ENCODE data around the gene ZNF853. TPM values are rescaled to one million over a fixed set of nuclear protein-coding genes. Genes with fewer than 3 reads are reported as not detected.

Gene ZNF853
- total RNA-seq, 2 donors from 2014 or later: 12.7 to 31.4 TPM

DNA sequence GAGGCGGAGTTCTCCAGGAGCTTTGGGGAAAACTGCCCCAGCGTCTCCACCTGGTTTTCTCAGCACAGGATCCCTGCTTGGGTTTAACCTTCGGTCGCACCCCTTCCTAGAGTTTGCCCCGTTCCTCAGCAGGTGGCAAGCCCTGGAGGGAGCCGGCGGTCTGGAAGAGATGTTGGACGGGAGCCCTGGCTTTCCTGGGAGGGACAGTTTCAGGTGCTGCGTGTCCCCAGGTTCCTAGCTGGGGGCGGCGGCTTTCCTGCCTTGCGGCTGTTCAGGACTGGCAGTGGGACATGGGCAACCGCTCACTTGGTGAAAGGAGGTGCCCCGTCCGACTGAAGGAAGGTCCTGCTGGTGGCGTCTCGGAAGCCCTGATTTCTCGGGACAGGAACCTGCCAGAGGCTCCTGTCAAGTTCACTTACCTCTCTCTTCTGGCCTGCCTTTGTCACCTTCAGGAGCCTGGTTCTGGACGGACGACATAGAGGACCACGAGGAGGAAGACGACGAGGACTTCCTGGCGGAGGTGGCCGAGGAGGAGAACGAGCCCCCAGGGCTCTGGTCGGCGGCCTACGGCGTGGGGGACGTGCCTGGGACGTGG, 36.5 kb downstream of the ZNF853 start:
- Histone ChIP-seq H3K27me3 (replicated peaks; ENCODE audit: insufficient read depth) (no peaks in the 10 kb centered on the region), H3K4me1 (ENCODE audit: control insufficient read depth in 1 of 2, low read depth in 2 of 2) (no peaks in the 10 kb centered on the region), H3K9me3 (no peaks in the 10 kb centered on the region), H3K27ac (no peak overlapping the region), H3K4me3 (no peak overlapping the region), H3K36me3 (peaks cover 39% of the 10 kb centered on the region)
- TF ChIP-seq, protein P1, sequence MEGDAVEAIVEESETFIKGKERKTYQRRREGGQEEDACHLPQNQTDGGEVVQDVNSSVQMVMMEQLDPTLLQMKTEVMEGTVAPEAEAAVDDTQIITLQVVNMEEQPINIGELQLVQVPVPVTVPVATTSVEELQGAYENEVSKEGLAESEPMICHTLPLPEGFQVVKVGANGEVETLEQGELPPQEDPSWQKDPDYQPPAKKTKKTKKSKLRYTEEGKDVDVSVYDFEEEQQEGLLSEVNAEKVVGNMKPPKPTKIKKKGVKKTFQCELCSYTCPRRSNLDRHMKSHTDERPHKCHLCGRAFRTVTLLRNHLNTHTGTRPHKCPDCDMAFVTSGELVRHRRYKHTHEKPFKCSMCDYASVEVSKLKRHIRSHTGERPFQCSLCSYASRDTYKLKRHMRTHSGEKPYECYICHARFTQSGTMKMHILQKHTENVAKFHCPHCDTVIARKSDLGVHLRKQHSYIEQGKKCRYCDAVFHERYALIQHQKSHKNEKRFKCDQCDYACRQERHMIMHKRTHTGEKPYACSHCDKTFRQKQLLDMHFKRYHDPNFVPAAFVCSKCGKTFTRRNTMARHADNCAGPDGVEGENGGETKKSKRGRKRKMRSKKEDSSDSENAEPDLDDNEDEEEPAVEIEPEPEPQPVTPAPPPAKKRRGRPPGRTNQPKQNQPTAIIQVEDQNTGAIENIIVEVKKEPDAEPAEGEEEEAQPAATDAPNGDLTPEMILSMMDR (IDR thresholded peaks at IDR 0.05): no peak
- no peak for DNase-seq (ENCODE audit: low spot score)
- ATAC-seq (ENCODE audit: insufficient number of reproducible peaks, low FRiP score, low read depth): no peak

DNA sequence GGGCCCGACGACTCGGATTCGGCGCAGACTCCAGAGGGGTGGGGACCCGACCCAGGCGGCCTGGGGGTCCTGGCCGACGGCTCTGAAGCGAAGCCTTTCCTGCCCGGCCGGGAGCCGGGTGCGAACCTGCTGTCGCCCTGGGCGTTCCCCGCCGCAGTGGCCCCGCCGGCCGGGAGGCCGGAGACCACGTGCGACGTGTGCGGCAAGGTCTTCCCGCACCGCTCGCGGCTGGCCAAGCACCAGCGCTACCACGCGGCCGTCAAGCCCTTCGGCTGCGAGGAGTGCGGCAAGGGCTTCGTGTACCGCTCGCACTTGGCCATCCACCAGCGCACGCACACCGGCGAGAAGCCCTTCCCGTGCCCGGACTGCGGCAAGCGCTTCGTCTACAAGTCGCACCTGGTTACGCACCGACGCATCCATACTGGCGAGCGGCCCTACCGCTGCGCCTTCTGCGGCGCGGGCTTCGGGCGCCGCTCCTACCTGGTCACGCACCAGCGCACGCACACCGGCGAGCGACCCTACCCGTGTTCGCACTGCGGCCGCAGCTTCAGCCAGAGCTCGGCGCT, 37.1 kb downstream of the ZNF853 start:
- Histone ChIP-seq H3K27me3 (replicated peaks; ENCODE audit: insufficient read depth) (no peaks in the 10 kb centered on the region), H3K27ac (no peak overlapping the region), H3K9me3 (no peaks in the 10 kb centered on the region), H3K36me3 (peaks cover 35% of the 10 kb centered on the region), H3K4me3 (no peak overlapping the region), H3K4me1 (ENCODE audit: control insufficient read depth in 1 of 2, low read depth in 2 of 2) (no peaks in the 10 kb centered on the region)
- ATAC-seq (ENCODE audit: insufficient number of reproducible peaks, low FRiP score, low read depth) (no peak), DNase-seq (ENCODE audit: low spot score) (no peak)
- TF ChIP-seq, protein P1 (IDR thresholded peaks at IDR 0.05): no peak

DNA sequence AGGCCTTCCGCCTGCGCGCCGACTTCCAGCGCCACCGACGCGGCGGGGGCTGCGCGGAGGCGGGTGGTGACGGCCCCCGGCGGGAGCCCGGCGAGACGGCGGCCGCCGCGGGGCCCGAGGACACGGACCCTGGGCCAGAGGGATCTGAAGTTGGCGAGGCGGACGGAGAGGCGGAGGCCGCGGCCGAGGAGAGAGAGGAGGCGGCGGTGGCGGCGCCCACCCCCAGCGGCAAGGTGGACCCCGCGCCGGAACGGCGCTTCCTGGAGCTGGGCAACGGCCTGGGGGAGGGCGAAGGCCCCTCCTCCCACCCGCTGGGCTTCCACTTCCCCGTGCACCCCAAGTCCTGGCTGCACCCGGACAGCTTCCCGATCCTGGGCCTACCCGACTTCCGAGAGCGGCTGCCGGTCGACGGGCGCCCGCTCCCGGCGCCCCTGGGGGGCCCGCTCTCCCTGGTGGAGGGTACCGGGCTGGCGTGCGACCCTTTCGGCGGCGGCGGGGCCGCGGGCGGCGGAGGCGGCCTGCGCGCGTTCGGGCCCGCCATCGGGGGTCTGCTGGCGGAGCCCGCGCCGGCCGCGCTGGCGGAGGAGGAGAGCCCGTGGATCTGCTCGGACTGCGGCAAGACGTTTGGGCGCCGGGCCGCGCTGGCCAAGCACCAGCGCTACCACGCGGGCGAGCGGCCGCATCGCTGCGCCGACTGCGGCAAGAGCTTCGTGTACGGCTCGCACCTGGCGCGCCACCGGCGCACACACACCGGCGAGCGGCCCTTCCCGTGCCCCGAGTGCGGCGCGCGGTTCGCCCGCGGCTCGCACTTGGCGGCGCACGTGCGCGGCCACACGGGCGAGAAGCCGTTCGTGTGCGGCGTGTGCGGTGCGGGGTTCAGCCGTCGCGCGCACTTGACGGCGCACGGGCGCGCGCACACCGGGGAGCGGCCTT, 37.9 kb downstream of the ZNF853 start:
- TF ChIP-seq, protein P1 (IDR thresholded peaks at IDR 0.05): no peak
- Histone ChIP-seq H3K9me3 (no peaks in the 10 kb centered on the region), H3K27ac (no peak overlapping the region), H3K4me1 (ENCODE audit: control insufficient read depth in 1 of 2, low read depth in 2 of 2) (no peaks in the 10 kb centered on the region), H3K36me3 (peaks cover 35% of the 10 kb centered on the region), H3K27me3 (replicated peaks; ENCODE audit: insufficient read depth) (no peaks in the 10 kb centered on the region), H3K4me3 (no peak overlapping the region)
- DNase-seq (ENCODE audit: low spot score) (no peak), ATAC-seq (ENCODE audit: insufficient number of reproducible peaks, low FRiP score, low read depth) (no peak)

DNA sequence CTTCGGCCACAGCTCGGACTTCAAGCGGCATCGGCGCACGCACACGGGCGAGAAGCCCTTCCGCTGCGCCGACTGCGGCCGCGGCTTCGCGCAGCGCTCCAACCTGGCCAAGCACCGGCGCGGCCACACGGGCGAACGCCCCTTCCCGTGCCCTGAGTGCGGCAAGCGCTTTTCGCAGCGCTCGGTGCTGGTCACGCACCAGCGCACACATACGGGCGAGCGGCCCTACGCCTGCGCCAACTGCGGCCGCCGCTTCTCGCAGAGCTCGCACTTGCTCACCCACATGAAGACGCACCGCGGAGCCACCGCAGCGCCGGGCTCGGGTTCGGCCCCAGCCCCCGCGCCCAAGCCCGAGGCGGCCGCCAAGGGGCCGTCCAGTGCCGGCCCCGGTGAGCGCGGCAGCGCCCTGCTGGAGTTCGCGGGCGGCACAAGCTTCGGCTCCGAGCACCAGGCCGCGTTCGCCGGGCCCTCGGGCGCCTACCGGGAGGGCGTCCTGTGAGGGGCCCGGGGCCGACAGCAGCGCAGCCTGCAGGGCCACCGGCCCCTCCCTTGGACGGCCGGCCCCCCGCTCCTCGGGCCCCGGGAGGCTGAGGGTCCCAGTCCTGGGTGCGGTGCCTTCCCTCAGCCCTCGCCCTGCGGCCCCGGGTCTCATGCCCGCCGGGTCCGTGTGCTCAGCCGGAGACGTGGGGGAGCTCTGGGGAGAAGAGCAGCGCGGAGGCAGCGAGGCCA, 38.9 kb downstream of the ZNF853 start:
- Histone ChIP-seq H3K27ac (no peak overlapping the region), H3K27me3 (replicated peaks; ENCODE audit: insufficient read depth) (no peaks in the 10 kb centered on the region), H3K4me1 (ENCODE audit: control insufficient read depth in 1 of 2, low read depth in 2 of 2) (no peaks in the 10 kb centered on the region), H3K9me3 (no peaks in the 10 kb centered on the region), H3K36me3 (peaks cover 35% of the 10 kb centered on the region), H3K4me3 (no peak overlapping the region)
- DNase-seq (ENCODE audit: low spot score) (no peak), ATAC-seq (ENCODE audit: insufficient number of reproducible peaks, low FRiP score, low read depth) (no peak)
- TF ChIP-seq, protein P1 (IDR thresholded peaks at IDR 0.05): no peak

Measured in thoracic aorta (tissue), 2 donors.